Measurements from ENCODE around the gene MAP4K2.

Gene MAP4K2

GRCh38 chr11:64801561-64802369, 1.2 kb downstream of the MAP4K2 start:
- DNase-seq (ENCODE audit: insufficient read length, low spot score) (no peak), FAIRE-seq (peak; percentile 61)
- TF ChIP-seq SPI1 (IDR thresholded peaks at IDR 0.05; ENCODE audit: low read depth, low read length) (peak; percentile 21; the same call in 1 of the 2 replicates), POLR2AphosphoS5 (IDR thresholded peaks at IDR 0.05; ENCODE audit: low read depth, low read length) (no peak)

DNA sequence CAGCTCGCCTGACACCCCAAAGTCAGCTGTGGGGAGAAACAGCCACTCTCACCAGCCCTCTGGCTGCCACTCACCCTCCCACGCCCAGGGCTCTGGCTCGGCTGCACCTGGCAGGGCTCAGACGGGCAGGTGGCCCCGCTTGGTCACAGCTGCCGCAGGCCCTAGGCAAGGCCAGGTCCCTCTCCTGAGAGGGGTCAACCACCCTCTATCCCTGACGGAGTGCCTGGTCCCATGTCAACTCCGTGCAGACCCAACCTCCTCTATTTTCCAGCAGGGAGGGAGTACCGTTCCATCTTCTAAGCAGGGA, 1.9 kb downstream of the MAP4K2 start:
- FAIRE-seq (peak; percentile 76), DNase-seq (ENCODE audit: insufficient read length, low spot score) (no peak)
- TF ChIP-seq POU2F2 (IDR thresholded peaks at IDR 0.05; ENCODE audit: low read depth, low read length), result no peak
- TF ChIP-seq PAX5 (IDR thresholded peaks at IDR 0.05; ENCODE audit: insufficient read depth, low read length, severe bottlenecking), result no peak
- TF ChIP-seq SPI1 (IDR thresholded peaks at IDR 0.05; ENCODE audit: low read depth, low read length), result no peak
- TF ChIP-seq POLR2AphosphoS5 (IDR thresholded peaks at IDR 0.05; ENCODE audit: low read depth, low read length), result no peak
- no peak for TF ChIP-seq POLR2A (IDR thresholded peaks at IDR 0.05; ENCODE audit: low read depth, low read length)
- no peak for TF ChIP-seq TAF1 (IDR thresholded peaks at IDR 0.05; ENCODE audit: low read depth, low read length)

GRCh38 chr11:64800303-64801157, 2.5 kb downstream of the MAP4K2 start:
- DNase-seq (ENCODE audit: insufficient read length, low spot score) (no peak), FAIRE-seq (peak; percentile 35)
- TF ChIP-seq SPI1 (IDR thresholded peaks at IDR 0.05; ENCODE audit: low read depth, low read length) (no peak), PAX5 (IDR thresholded peaks at IDR 0.05; ENCODE audit: insufficient read depth, low read length, severe bottlenecking) (no peak), POLR2AphosphoS5 (IDR thresholded peaks at IDR 0.05; ENCODE audit: low read depth, low read length) (no peak), TAF1 (IDR thresholded peaks at IDR 0.05; ENCODE audit: low read depth, low read length) (no peak), POLR2A (IDR thresholded peaks at IDR 0.05; ENCODE audit: low read depth, low read length) (no peak), POU2F2 (IDR thresholded peaks at IDR 0.05; ENCODE audit: low read depth, low read length) (no peak)

GRCh38 chr11:64799623-64800302, 3.3 kb downstream of the MAP4K2 start:
- FAIRE-seq (peak; percentile 75), DNase-seq (ENCODE audit: insufficient read length, low spot score) (no peak)
- TF ChIP-seq POU2F2 (IDR thresholded peaks at IDR 0.05; ENCODE audit: low read depth, low read length) (no peak), PAX5 (IDR thresholded peaks at IDR 0.05; ENCODE audit: insufficient read depth, low read length, severe bottlenecking) (peak; percentile 32), POLR2A (IDR thresholded peaks at IDR 0.05; ENCODE audit: low read depth, low read length) (no peak)

- FAIRE-seq (no peak), DNase-seq (ENCODE audit: insufficient read length, low spot score) (no peak)
- no peak for TF ChIP-seq POLR2AphosphoS5 (IDR thresholded peaks at IDR 0.05; ENCODE audit: low read depth, low read length)
- no peak for TF ChIP-seq POU2F2 (IDR thresholded peaks at IDR 0.05; ENCODE audit: low read depth, low read length)
- TF ChIP-seq TAF1 (IDR thresholded peaks at IDR 0.05; ENCODE audit: low read depth, low read length), result no peak
- TF ChIP-seq PAX5 (IDR thresholded peaks at IDR 0.05; ENCODE audit: insufficient read depth, low read length, severe bottlenecking), result no peak
- TF ChIP-seq POLR2A (IDR thresholded peaks at IDR 0.05; ENCODE audit: low read depth, low read length), result no peak
- no peak for TF ChIP-seq SPI1 (IDR thresholded peaks at IDR 0.05; ENCODE audit: low read depth, low read length)
Observed at GRCh38 chr11:64799256-64799622, 3.8 kb downstream of the MAP4K2 start.

DNA sequence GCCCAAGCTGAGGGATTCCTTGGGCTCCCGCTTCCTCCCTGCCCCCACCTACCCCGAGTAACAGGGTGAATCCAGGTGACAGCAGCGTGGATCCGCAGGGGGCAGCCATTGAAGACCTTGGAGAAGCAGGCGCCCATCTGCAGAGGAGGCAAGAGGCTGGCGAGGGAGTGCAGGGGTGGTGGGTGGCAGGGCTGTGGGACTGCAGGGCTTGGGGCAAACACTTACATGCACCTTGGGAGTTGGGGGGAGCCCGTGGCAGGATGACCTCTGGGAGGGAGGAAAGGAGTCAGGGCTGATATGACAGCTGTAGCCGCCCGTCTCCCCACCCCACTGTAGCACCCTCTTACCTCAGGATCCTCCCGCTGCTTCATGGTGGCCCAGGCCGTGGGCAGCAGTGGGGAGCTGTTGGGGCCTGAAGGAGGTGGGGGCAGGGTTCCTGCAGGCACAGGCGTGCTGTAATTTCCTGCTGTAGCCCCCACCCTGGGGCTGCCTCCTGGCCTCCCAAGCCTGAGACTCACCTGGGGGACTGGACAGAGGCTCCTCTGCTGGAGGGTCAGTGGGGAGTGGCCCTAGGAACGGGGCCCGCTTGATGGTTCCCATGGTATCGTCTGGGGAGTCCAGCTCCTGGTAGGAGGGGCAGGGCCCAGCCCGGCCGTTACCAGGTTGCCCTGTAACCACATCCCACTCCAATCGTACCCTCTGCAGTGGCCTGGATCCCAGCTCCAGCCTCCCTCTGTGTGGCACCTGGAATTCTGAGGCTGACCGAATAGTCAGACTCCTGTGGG, 6.1 kb downstream of the MAP4K2 start:
- DNase-seq (ENCODE audit: insufficient read length, low spot score) (no peak), FAIRE-seq (no peak)
- TF ChIP-seq TAF1 (IDR thresholded peaks at IDR 0.05; ENCODE audit: low read depth, low read length) (no peak), POLR2A (IDR thresholded peaks at IDR 0.05; ENCODE audit: low read depth, low read length) (no peak), SPI1 (IDR thresholded peaks at IDR 0.05; ENCODE audit: low read depth, low read length) (no peak), POLR2AphosphoS5 (IDR thresholded peaks at IDR 0.05; ENCODE audit: low read depth, low read length) (no peak), PAX5 (IDR thresholded peaks at IDR 0.05; ENCODE audit: insufficient read depth, low read length, severe bottlenecking) (no peak), POU2F2 (IDR thresholded peaks at IDR 0.05; ENCODE audit: low read depth, low read length) (no peak)

DNA sequence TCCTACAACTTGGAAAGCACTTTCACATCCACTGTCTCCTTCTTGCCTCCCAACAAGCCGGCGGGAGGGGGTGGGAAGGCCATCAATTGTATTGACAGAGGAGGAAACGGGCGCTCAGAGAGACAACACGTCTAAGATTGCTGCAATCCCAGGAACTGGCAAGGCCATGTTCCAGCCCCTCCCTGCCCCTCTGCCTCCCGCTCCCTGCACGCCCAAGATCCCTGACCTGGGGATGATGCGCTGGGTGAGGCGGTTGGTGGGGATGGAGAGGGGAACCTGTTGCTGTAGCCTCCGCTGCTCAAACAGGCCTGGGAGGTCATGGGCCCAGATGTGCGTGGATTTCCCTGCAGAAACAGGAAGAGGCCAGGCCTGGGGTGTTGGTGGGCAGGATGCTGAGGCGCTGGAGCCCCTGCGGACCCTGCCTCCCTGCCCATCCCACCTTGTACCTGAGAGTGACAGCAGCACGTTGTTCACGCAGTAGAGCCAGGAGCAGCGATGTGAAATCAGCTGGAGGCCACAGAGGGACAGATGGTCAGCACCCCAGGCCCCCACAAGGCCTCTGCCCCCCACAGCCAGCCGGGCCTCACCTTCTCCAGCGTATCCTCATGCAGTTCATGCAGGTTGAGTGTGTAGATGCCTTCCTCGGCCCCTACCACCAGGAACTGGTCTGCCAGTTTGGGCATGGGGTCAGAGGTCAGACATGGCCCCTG, 6.8 kb downstream of the MAP4K2 start:
- no peak for DNase-seq (ENCODE audit: insufficient read length, low spot score)
- TF ChIP-seq POLR2A (IDR thresholded peaks at IDR 0.05; ENCODE audit: low read depth, low read length) (no peak), TAF1 (IDR thresholded peaks at IDR 0.05; ENCODE audit: low read depth, low read length) (no peak), POLR2AphosphoS5 (IDR thresholded peaks at IDR 0.05; ENCODE audit: low read depth, low read length) (no peak), SPI1 (IDR thresholded peaks at IDR 0.05; ENCODE audit: low read depth, low read length) (no peak), POU2F2 (IDR thresholded peaks at IDR 0.05; ENCODE audit: low read depth, low read length) (no peak)
- FAIRE-seq, result no peak

DNA sequence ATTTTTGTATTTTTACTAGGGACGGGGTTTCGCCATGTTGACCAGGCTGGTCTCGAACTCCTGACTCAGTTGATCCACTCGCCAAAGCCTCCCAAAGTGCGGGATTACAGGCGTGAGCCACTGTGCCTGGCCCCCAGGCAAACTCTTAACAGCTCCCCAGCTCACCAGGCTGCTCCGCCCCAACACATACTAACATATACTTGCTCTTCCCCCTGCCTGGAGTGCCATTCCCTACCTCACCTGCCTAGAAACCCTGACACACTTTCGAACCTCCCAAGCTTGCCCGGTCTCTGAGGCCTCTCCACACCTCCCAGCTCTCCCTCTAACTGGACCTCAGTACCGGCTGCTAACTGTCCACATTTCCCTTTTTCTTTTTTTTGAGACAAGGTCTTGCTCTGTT, 8.5 kb downstream of the MAP4K2 start:
- no peak for FAIRE-seq
- DNase-seq (ENCODE audit: insufficient read length, low spot score), result no peak
- TF ChIP-seq SPI1 (IDR thresholded peaks at IDR 0.05; ENCODE audit: low read depth, low read length) (no peak), POLR2A (IDR thresholded peaks at IDR 0.05; ENCODE audit: low read depth, low read length) (no peak), TAF1 (IDR thresholded peaks at IDR 0.05; ENCODE audit: low read depth, low read length) (no peak), POLR2AphosphoS5 (IDR thresholded peaks at IDR 0.05; ENCODE audit: low read depth, low read length) (no peak), POU2F2 (IDR thresholded peaks at IDR 0.05; ENCODE audit: low read depth, low read length) (no peak), PAX5 (IDR thresholded peaks at IDR 0.05; ENCODE audit: insufficient read depth, low read length, severe bottlenecking) (no peak)

All from GM12891 (cell line).